Inferior parietal cortex (tissue), 1 donor: ENCODE results near the gene TMEM18.
"Not testable (repeated sequence)": the region's sequence is repeated elsewhere in the genome, so short reads cannot be mapped to it uniquely, and the experiment has no call there.

Experiments
- DNase-seq: peaks from one replicate; pipeline ENCODE4 v3.0.0-alpha.2; 2016; ENCODE audit errors: extremely low spot score

TMEM18 gene

GRCh38 chr2:677056-677958 lies at the start of gene TMEM18:
Gene TMEM18 (minus strand): TSS chr2:677406. CDS start chr2:677345, 61 bp downstream.
- peak; percentile 96 for DNase-seq

GRCh38 chr2:726169-726568 lies 49.0 kb upstream of the TMEM18 start:
- no peak for DNase-seq

GRCh38 chr2:725468-725867 lies 48.3 kb upstream of the TMEM18 start:
- DNase-seq = no peak

GRCh38 chr2:723761-724160 lies 46.6 kb upstream of the TMEM18 start:
- no peak for DNase-seq

- DNase-seq = no peak
Observed at GRCh38 chr2:720842-721241, 43.6 kb upstream of the TMEM18 start.

GRCh38 chr2:719734-720133 lies 42.5 kb upstream of the TMEM18 start:
- no peak for DNase-seq

GRCh38 chr2:719191-719590 lies 42.0 kb upstream of the TMEM18 start:
- no peak for DNase-seq

- DNase-seq = no peak
Observed at GRCh38 chr2:717661-718060, 40.5 kb upstream of the TMEM18 start.

- DNase-seq = no peak
Observed at GRCh38 chr2:715854-716560, 38.8 kb upstream of the TMEM18 start.

GRCh38 chr2:715038-715437 lies 37.8 kb upstream of the TMEM18 start:
- DNase-seq = no peak

- DNase-seq = peak; percentile 55
Observed at GRCh38 chr2:714005-714741, 37.0 kb upstream of the TMEM18 start.

GRCh38 chr2:710867-711665 lies 33.9 kb upstream of the TMEM18 start:
- DNase-seq = no peak

GRCh38 chr2:709138-709765 lies 32.0 kb upstream of the TMEM18 start:
- DNase-seq = peak; percentile 32

- no peak for DNase-seq
Observed at GRCh38 chr2:708667-709066, 31.5 kb upstream of the TMEM18 start.

GRCh38 chr2:705971-706511 lies 28.8 kb upstream of the TMEM18 start:
- DNase-seq = no peak

- DNase-seq = not testable (repeated sequence)
Observed at GRCh38 chr2:702765-703164, 25.6 kb upstream of the TMEM18 start.

GRCh38 chr2:696999-697627 lies 19.9 kb upstream of the TMEM18 start:
- no peak for DNase-seq

GRCh38 chr2:696463-696862 lies 19.3 kb upstream of the TMEM18 start:
- no peak for DNase-seq

GRCh38 chr2:694906-695510 lies 17.8 kb upstream of the TMEM18 start:
- DNase-seq = no peak

- DNase-seq = no peak
Observed at GRCh38 chr2:694174-694573, 17.0 kb upstream of the TMEM18 start.
